Left forelimb (tissue), 1 donor: Measurements from ENCODE around the gene SSX2IP.
"Not testable (repeated sequence)": the region's sequence is repeated elsewhere in the genome, so short reads cannot be mapped to it uniquely, and the experiment has no call there.

Experiments used
- DNase-seq: peaks from one replicate; pipeline ENCODE4 v3.0.0-alpha.2; 2018; ENCODE audit warnings: low spot score

SSX2IP gene

GRCh38 chr1:84617349-84617748, 72.9 kb downstream of the SSX2IP start:
- no peak for DNase-seq

- no peak for DNase-seq
These were observed 74.5 kb downstream of the SSX2IP start for GRCh38 chr1:84615790-84616189.

- no peak for DNase-seq
These were observed 76.4 kb downstream of the SSX2IP start for GRCh38 chr1:84613887-84614286.

GRCh38 chr1:84613026-84613425, 77.2 kb downstream of the SSX2IP start:
- DNase-seq = no peak

GRCh38 chr1:84611796-84612195, 78.5 kb downstream of the SSX2IP start:
- no peak for DNase-seq

GRCh38 chr1:84611091-84611490, 79.2 kb downstream of the SSX2IP start:
- DNase-seq = no peak

- no peak for DNase-seq
These were observed 83.3 kb downstream of the SSX2IP start for GRCh38 chr1:84606977-84607376.

- DNase-seq = no peak
These were observed 85.1 kb downstream of the SSX2IP start for GRCh38 chr1:84605157-84605556.

GRCh38 chr1:84603941-84604830, 86.1 kb downstream of the SSX2IP start:
- DNase-seq = no peak

- no peak for DNase-seq
These were observed 87.0 kb downstream of the SSX2IP start for GRCh38 chr1:84603223-84603622.

- no peak for DNase-seq
These were observed 89.5 kb downstream of the SSX2IP start for GRCh38 chr1:84600796-84601195.

GRCh38 chr1:84598846-84599741, 91.2 kb downstream of the SSX2IP start:
- DNase-seq = no peak

- DNase-seq = no peak
These were observed 91.8 kb downstream of the SSX2IP start for GRCh38 chr1:84598418-84598817.

GRCh38 chr1:84597011-84597410, 93.2 kb downstream of the SSX2IP start:
- DNase-seq = no peak

GRCh38 chr1:84594959-84595358, 95.3 kb downstream of the SSX2IP start:
- DNase-seq = not testable (repeated sequence)
